Limb (tissue), 2 donors: Measurements from ENCODE around the gene PRICKLE2.

Experiments
- DNase-seq, 2 donors: peaks; one replicate each; pipeline ENCODE4 v3.0.0-alpha.2; 2016; ENCODE audit errors: extremely low spot score in 2 of 2

Gene PRICKLE2

GRCh38 chr3:64224826-64225610 lies at the start of gene PRICKLE2:
Gene PRICKLE2 (minus strand): TSS chr3:64225466. CDS start chr3:64198927, 26,539 bp downstream.
- peak; percentile 52 to 67 for DNase-seq

- DNase-seq: no peak
Observed at GRCh38 chr3:64272842-64273241, 47.6 kb upstream of the PRICKLE2 start.

- no peak for DNase-seq
Observed at GRCh38 chr3:64272271-64272670, 47.0 kb upstream of the PRICKLE2 start.

DNA sequence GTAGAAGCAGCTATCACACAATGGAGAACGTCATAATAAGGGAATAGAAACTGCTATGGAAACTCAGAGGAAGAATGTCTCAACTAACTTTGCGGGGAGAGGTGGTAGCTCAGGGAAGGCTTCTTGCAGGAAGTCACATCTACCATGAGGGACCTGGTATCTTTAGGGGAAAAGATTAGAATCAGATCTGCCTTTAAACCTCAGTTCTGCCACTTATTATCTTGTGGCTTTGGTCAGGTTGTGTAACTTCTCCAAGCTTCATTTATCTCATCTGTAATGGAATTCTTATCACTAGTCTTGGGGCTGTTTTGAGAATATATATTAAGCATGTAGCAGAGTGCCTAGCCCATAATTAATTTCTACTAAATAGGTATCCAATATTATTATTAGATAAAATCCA lies 46.4 kb upstream of the PRICKLE2 start:
- no peak for DNase-seq

DNA sequence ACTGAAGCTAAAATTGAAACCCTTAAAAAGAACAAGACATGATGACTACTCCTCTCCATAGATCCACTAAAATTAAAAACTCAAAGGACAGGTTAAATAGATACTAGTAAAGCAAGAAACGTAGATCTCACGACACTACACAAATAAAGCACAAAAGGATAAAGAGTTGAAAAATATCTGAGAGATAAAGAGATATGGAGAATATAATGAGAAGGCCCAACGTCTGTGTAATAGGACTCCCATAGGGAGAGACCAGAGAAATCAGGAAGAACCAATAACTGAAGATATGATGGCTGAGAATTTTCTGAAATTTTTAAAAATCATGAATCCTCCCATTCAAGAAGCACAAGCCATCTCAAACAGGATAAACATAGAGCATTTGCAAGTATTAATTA lies 45.6 kb upstream of the PRICKLE2 start:
- no peak for DNase-seq

GRCh38 chr3:64270142-64270865 lies 45.0 kb upstream of the PRICKLE2 start:
- DNase-seq: no peak

GRCh38 chr3:64268926-64269325 lies 43.7 kb upstream of the PRICKLE2 start:
- no peak for DNase-seq

DNA sequence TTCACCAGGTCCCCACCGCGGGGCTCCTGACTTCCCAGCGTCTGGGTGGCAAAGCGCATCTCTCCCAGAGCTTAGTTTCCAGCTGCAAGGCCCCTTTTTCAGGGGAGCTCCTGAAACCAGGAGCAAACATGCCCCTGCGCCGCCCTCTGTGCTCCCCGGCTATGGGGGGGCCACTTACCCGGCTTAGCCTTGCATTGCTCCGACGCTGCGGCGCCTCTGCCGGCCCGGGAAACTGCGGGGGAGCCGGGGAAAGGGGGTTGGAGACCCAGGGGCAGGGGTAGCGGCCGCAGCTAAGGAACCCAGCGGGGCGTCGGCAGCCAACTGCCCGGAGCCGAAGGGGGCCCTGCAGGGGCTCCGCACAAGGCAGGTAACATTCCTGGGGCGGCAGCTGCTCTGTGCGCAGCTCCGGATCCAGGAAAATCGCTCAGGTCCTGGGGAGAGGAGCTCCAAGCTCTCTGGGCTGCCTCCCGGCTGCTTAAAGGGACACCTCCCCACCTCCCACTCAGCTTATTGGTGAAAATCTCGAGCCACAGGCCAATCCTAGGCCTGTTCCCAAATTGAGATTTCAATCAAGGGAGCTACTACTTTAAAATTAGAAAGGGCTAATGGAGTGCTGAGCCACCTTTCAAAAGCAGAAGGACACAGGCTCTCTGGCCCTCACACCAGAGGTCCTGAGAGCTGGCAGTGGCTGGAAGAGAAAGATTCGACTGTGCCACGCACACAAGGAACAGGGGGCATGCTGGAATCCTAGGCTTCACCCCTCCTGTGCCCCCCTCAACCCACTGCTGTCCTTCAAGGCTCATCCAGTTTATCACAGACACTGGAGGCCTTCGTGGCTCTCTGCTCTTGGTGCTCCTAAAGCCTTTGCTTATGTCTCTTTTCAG lies 42.7 kb upstream of the PRICKLE2 start:
- DNase-seq: peak; percentile 62 to 67

GRCh38 chr3:64266983-64267382 lies 41.7 kb upstream of the PRICKLE2 start:
- DNase-seq: no peak

GRCh38 chr3:64266065-64266931 lies 41.0 kb upstream of the PRICKLE2 start:
- peak in 1 of 2 donors; percentile 58 for DNase-seq

DNA sequence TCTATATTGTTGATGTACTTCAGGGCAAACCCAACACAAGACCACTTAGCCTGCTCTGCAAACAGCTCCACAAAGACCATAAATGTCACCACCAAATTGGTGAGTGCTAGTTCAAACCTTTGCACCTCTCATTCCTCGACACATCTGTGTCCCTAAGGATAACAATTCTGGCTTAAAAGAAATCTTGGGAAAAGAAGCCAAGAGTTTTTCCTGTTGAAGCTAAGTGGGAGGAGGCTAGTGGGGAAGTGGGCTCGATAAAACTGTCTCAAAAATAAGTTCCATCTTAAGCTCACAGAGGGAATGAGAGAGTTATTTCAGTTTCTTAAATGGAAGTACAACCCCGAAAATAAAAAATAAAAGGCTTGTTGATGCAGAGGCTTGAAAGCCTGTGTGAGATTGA lies 40.4 kb upstream of the PRICKLE2 start:
- DNase-seq: peak in 1 of 2 donors; percentile 48

DNA sequence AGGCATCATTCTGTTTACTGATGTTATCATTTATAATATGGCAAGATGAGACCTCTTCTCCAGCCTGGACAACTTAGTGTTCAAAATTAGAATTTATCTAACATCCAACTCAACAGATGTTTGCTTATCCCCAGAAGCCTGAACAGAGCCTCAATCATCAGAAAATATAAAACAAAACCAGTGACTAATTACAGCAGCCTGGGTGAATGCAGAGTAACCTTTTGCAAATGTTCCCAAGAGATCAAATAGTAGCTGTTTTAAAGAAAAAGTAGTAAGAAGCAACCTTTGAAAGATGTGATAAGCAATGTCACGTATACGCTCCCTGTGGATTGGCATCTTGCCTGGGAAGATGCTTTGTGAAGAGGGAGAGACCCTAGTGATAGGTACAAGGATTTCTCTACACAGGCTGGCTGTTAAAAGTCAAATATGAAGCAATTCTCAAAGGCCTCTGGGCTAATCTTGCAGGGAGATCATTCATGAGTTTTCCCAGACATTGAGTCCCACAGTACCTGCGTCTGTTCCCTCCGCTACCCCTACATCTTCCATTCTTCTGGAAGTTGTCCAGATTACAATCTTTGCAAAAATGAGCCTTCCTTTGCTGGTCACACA lies 39.3 kb upstream of the PRICKLE2 start:
- DNase-seq: no peak

- no peak for DNase-seq
Observed at GRCh38 chr3:64262574-64263114, 37.4 kb upstream of the PRICKLE2 start.

DNA sequence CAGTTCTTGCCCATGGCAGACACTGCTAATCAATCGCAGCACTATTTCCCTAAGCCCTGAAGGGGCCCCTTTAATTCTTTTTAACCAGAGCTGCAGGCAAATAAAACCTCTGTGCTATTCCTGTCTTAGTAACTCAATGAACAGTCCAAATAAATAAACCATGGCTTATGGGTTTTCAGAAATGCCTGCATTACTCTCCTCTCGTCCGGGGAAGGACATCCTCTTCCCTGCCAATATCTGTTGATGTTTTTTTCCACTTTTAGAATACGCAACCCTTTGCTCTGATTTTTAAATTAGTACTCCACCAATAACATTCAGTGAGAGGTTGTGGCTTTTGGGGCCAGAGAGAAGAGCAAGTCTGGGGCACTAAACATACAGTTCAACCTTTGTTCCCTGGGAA lies 35.2 kb upstream of the PRICKLE2 start:
- DNase-seq: peak in 1 of 2 donors; percentile 51

- no peak for DNase-seq
Observed at GRCh38 chr3:64259636-64260035, 34.4 kb upstream of the PRICKLE2 start.

DNA sequence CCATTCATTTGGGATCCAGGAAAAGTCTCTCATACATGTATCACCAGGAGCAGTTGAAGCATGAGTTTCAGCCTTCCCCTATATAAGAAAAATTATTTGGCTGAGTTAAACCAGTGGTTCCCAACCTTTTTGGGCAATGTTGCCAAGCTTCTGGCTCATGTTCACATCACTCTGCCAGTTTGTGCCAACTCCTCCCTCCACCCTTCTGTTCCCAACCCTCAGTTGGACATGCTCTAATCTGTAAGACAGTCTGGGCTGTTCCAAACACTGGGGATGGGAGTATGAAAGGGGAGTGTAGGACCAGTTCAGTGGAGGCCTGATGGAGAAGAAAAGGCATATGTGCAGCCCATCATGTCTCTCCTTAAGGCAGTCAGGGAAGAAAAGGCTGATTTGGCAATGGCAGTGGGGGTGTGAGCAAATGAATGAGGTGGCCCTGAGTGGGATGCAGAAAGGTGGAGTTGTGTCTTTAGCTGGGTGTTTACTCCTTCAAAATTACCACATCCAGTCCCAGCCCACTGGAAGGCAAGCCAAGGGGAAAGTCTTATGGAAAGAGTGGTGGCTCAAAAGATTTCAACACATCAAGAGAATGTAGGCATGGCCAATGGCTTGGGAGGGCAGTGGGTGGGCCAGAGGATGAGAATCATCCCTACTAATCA lies 32.0 kb upstream of the PRICKLE2 start:
- DNase-seq: no peak

GRCh38 chr3:64255741-64256340 lies 30.6 kb upstream of the PRICKLE2 start:
- DNase-seq: no peak

DNA sequence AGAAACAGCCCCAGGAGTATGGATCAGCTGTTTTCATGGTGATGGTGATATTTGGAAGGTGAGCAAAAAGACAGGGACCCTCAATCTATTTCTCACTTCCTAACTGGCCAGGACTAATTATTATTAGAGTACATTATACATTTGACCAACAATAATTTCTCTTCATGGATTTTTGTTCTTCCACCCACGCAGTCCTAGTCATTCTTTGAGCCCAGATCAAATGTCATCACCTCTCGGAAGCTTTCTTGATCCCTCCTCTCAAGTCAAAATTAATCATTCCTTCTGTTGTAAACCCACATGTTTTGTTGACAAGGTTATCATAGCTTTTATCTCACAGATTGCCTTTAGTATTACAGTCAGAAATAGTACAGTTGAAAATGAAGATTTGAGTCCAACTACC lies 29.2 kb upstream of the PRICKLE2 start:
- no peak for DNase-seq

GRCh38 chr3:64253689-64254088 lies 28.4 kb upstream of the PRICKLE2 start:
- no peak for DNase-seq
